ENCODE data around the gene RPLP2. TPM values are rescaled to one million over a fixed set of nuclear protein-coding genes. Genes with fewer than 3 reads are reported as not detected.

Gene RPLP2
- 1,137 and 1,147 TPM in 2 replicates for total RNA-seq (2014; rRNA removed; shearing (Covaris generic))

GRCh38 chr11:809287-810039, at the start of gene RPLP2:
Gene RPLP2 (plus strand): TSS chr11:809967. CDS start chr11:810235, 268 bp downstream.
- peak; percentile 97 for DNase-seq (ENCODE audit: low spot score)

- DNase-seq (ENCODE audit: low spot score) = no peak
These were observed 49.5 kb upstream of the RPLP2 start for GRCh38 chr11:760236-760635.

- no peak for DNase-seq (ENCODE audit: low spot score)
These were observed 48.1 kb upstream of the RPLP2 start for GRCh38 chr11:761526-762108.

GRCh38 chr11:762421-763072, 47.2 kb upstream of the RPLP2 start:
- peak; percentile 58 for DNase-seq (ENCODE audit: low spot score)

- no peak for DNase-seq (ENCODE audit: low spot score)
These were observed 46.7 kb upstream of the RPLP2 start for GRCh38 chr11:763073-763463.

- no peak for DNase-seq (ENCODE audit: low spot score)
These were observed 46.0 kb upstream of the RPLP2 start for GRCh38 chr11:763549-764321.

- no peak for DNase-seq (ENCODE audit: low spot score)
These were observed 45.3 kb upstream of the RPLP2 start for GRCh38 chr11:764322-765024.

- peak; percentile 74 for DNase-seq (ENCODE audit: low spot score)
These were observed 44.6 kb upstream of the RPLP2 start for GRCh38 chr11:765025-765801.

GRCh38 chr11:765802-766091, 44.0 kb upstream of the RPLP2 start:
- no peak for DNase-seq (ENCODE audit: low spot score)

- no peak for DNase-seq (ENCODE audit: low spot score)
These were observed 43.4 kb upstream of the RPLP2 start for GRCh38 chr11:766106-766935.

- DNase-seq (ENCODE audit: low spot score) = no peak
These were observed 42.9 kb upstream of the RPLP2 start for GRCh38 chr11:766936-767210.

- no peak for DNase-seq (ENCODE audit: low spot score)
These were observed 42.5 kb upstream of the RPLP2 start for GRCh38 chr11:767238-767637.

- DNase-seq (ENCODE audit: low spot score) = no peak
These were observed 39.7 kb upstream of the RPLP2 start for GRCh38 chr11:769887-770641.

- DNase-seq (ENCODE audit: low spot score) = no peak
These were observed 38.8 kb upstream of the RPLP2 start for GRCh38 chr11:770642-771616.

GRCh38 chr11:771617-772204, 38.1 kb upstream of the RPLP2 start:
- no peak for DNase-seq (ENCODE audit: low spot score)

- DNase-seq (ENCODE audit: low spot score) = no peak
These were observed 37.1 kb upstream of the RPLP2 start for GRCh38 chr11:772429-773390.

GRCh38 chr11:773425-773824, 36.3 kb upstream of the RPLP2 start:
- DNase-seq (ENCODE audit: low spot score) = no peak

Measured in H4 (cell line).